ENCODE results near the gene REG3G.

DNA sequence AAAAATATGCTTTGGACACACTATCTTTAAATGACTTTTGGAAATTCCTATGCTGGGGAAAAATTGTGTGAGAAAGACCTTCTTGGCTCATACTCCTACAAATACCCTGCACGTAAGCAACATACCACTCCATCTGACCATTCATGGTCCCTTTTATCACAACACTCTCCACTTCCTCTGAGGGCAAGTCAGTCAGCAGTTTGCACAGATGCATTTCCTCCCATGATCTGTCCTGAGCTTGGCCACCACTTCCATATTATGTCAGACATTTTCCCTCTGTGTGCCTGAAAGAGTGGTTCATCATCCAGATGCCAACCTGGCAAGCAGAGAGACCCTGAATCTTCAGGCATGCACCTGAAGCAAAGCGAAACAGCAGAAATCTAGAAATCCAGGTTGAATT is 16.1 kb upstream of the REG3G start:
- TF ChIP-seq, protein P1, sequence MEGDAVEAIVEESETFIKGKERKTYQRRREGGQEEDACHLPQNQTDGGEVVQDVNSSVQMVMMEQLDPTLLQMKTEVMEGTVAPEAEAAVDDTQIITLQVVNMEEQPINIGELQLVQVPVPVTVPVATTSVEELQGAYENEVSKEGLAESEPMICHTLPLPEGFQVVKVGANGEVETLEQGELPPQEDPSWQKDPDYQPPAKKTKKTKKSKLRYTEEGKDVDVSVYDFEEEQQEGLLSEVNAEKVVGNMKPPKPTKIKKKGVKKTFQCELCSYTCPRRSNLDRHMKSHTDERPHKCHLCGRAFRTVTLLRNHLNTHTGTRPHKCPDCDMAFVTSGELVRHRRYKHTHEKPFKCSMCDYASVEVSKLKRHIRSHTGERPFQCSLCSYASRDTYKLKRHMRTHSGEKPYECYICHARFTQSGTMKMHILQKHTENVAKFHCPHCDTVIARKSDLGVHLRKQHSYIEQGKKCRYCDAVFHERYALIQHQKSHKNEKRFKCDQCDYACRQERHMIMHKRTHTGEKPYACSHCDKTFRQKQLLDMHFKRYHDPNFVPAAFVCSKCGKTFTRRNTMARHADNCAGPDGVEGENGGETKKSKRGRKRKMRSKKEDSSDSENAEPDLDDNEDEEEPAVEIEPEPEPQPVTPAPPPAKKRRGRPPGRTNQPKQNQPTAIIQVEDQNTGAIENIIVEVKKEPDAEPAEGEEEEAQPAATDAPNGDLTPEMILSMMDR (IDR thresholded peaks at IDR 0.05): no peak
- no peak for TF ChIP-seq POLR2A (IDR thresholded peaks at IDR 0.05)
